HG03460 (cell line): ENCODE data around the gene CSRP3.

Source experiments
- ATAC-seq: cut with Tn5 transposase; IDR thresholded peaks from one replicate; pipeline ENCODE4 v1.9.1; 2021; ENCODE audit not compliant: unreplicated experiment

CSRP3 gene

GRCh38 chr11:19191530-19192169 is 10.1 kb downstream of the CSRP3 start:
- no peak for ATAC-seq

GRCh38 chr11:19187833-19188258 is 13.9 kb downstream of the CSRP3 start:
- no peak for ATAC-seq

- no peak for ATAC-seq
Observed at GRCh38 chr11:19187114-19187832, 14.5 kb downstream of the CSRP3 start.

- no peak for ATAC-seq
Observed at GRCh38 chr11:19185516-19186052, 16.2 kb downstream of the CSRP3 start.

- no peak for ATAC-seq
Observed at GRCh38 chr11:19185036-19185435, 16.7 kb downstream of the CSRP3 start.

GRCh38 chr11:19183646-19184045 is 18.1 kb downstream of the CSRP3 start:
- ATAC-seq, result no peak

- no peak for ATAC-seq
Observed at GRCh38 chr11:19181531-19182261, 20.1 kb downstream of the CSRP3 start.

GRCh38 chr11:19176629-19177186 is 25.1 kb downstream of the CSRP3 start:
- ATAC-seq, result no peak

- no peak for ATAC-seq
Observed at GRCh38 chr11:19173964-19174638, 27.7 kb downstream of the CSRP3 start.

GRCh38 chr11:19173004-19173689 is 28.6 kb downstream of the CSRP3 start:
- no peak for ATAC-seq

GRCh38 chr11:19168090-19168489 is 33.7 kb downstream of the CSRP3 start:
- ATAC-seq, result no peak

GRCh38 chr11:19164881-19165280 is 36.9 kb downstream of the CSRP3 start:
- no peak for ATAC-seq

GRCh38 chr11:19164230-19164855 is 37.4 kb downstream of the CSRP3 start:
- no peak for ATAC-seq

GRCh38 chr11:19163617-19164016 is 38.2 kb downstream of the CSRP3 start:
- no peak for ATAC-seq

GRCh38 chr11:19162951-19163505 is 38.8 kb downstream of the CSRP3 start:
- ATAC-seq, result no peak

GRCh38 chr11:19161651-19162050 is 40.1 kb downstream of the CSRP3 start:
- ATAC-seq, result no peak

- ATAC-seq, result no peak
Observed at GRCh38 chr11:19160847-19161246, 40.9 kb downstream of the CSRP3 start.

- no peak for ATAC-seq
Observed at GRCh38 chr11:19156892-19157291, 44.9 kb downstream of the CSRP3 start.

- no peak for ATAC-seq
Observed at GRCh38 chr11:19145319-19145718, 56.5 kb downstream of the CSRP3 start.
